ENCODE data around the gene ARHGAP33. TPM values are rescaled to one million over a fixed set of nuclear protein-coding genes. Genes with fewer than 3 reads are reported as not detected.

ARHGAP33 gene
- total and polyA plus RNA-seq, 2 donors from 2014 or later: 5.6 to 18.5 TPM

GRCh38 chr19:35753634-35754369 lies 21.6 kb upstream of the ARHGAP33 start:
- Histone ChIP-seq H3K9me3 (ENCODE audit: control insufficient read depth in 2 of 3, insufficient read depth in 1 of 3, low read length in 3 of 3) (no peaks in the 10 kb centered on the region), H3K36me3 (ENCODE audit: control insufficient read depth in 2 of 3, insufficient read depth in 3 of 3, low read length in 3 of 3) (peaks cover 0 to 22% (median 10%) of the 10 kb centered on the region in 3 donors), H3K27ac (ENCODE audit: low read depth in 2 of 2, low read length in 2 of 2) (no peak overlapping the region), H3K4me3 (ENCODE audit: low read length in 3 of 3) (no peak overlapping the region), H3K9ac (ENCODE audit: low read length in 3 of 3) (no peak overlapping the region), H3K4me1 (ENCODE audit: control insufficient read depth in 2 of 3, insufficient read depth in 2 of 3, low read depth in 1 of 3, low read length in 3 of 3) (peaks cover 0 to 12% (median 4%) of the 10 kb centered on the region in 3 donors), H3K27me3 (ENCODE audit: control insufficient read depth, insufficient read depth, low read length) (no peaks in the 10 kb centered on the region)
- intact Hi-C loops (cut with DNase I): no loop called here
- TF ChIP-seq CTCF (IDR thresholded peaks at IDR 0.05; ENCODE audit: borderline replicate concordance, extremely low read depth, insufficient read depth): no peak
- DNase-seq (peak in 2 of 5 donors; percentile 56 to 77), FAIRE-seq (no peak)

GRCh38 chr19:35754370-35755130 lies 20.8 kb upstream of the ARHGAP33 start:
- TF ChIP-seq CTCF (IDR thresholded peaks at IDR 0.05; ENCODE audit: borderline replicate concordance, extremely low read depth, insufficient read depth): no peak
- H3K4me3 ChIP-seq (ENCODE audit: low read length in 3 of 3): no peak overlapping the region
- no peaks in the 10 kb centered on the region for H3K27me3 ChIP-seq (ENCODE audit: control insufficient read depth, insufficient read depth, low read length)
- H3K36me3 ChIP-seq (ENCODE audit: control insufficient read depth in 2 of 3, insufficient read depth in 3 of 3, low read length in 3 of 3): peaks cover 0 to 22% (median 10%) of the 10 kb centered on the region in 3 donors
- FAIRE-seq (no peak), DNase-seq (peak in 1 of 5 donors; percentile 48)
- H3K4me1 ChIP-seq (ENCODE audit: control insufficient read depth in 2 of 3, insufficient read depth in 2 of 3, low read depth in 1 of 3, low read length in 3 of 3): peaks cover 0 to 8% (median 0%) of the 10 kb centered on the region in 3 donors
- H3K9ac ChIP-seq (ENCODE audit: low read length in 3 of 3): no peak overlapping the region
- intact Hi-C loops (cut with DNase I): no loop called here
- peak overlapping the region in 1 of 2 donors; percentile 54 for H3K27ac ChIP-seq (ENCODE audit: low read depth in 2 of 2, low read length in 2 of 2)
- H3K9me3 ChIP-seq (ENCODE audit: control insufficient read depth in 2 of 3, insufficient read depth in 1 of 3, low read length in 3 of 3): no peaks in the 10 kb centered on the region

GRCh38 chr19:35755131-35755549 lies 20.2 kb upstream of the ARHGAP33 start:
- Histone ChIP-seq H3K4me3 (ENCODE audit: low read length in 3 of 3) (no peak overlapping the region), H3K9ac (ENCODE audit: low read length in 3 of 3) (no peak overlapping the region), H3K4me1 (ENCODE audit: control insufficient read depth in 2 of 3, insufficient read depth in 2 of 3, low read depth in 1 of 3, low read length in 3 of 3) (peaks cover 0 to 8% (median 0%) of the 10 kb centered on the region in 3 donors), H3K27me3 (ENCODE audit: control insufficient read depth, insufficient read depth, low read length) (no peaks in the 10 kb centered on the region), H3K9me3 (ENCODE audit: control insufficient read depth in 2 of 3, insufficient read depth in 1 of 3, low read length in 3 of 3) (no peaks in the 10 kb centered on the region), H3K27ac (ENCODE audit: low read depth in 2 of 2, low read length in 2 of 2) (peak overlapping the region; percentile 22 to 54), H3K36me3 (ENCODE audit: control insufficient read depth in 2 of 3, insufficient read depth in 3 of 3, low read length in 3 of 3) (peaks cover 0 to 22% (median 10%) of the 10 kb centered on the region in 3 donors)
- intact Hi-C loops (cut with DNase I): no loop called here
- no peak for FAIRE-seq
- no peak for TF ChIP-seq CTCF (IDR thresholded peaks at IDR 0.05; ENCODE audit: borderline replicate concordance, extremely low read depth, insufficient read depth)
- DNase-seq: peak in 1 of 5 donors; percentile 64

Data from kidney (tissue), 14 donors.